ENCODE results near the gene TBCD.

TBCD gene

DNA sequence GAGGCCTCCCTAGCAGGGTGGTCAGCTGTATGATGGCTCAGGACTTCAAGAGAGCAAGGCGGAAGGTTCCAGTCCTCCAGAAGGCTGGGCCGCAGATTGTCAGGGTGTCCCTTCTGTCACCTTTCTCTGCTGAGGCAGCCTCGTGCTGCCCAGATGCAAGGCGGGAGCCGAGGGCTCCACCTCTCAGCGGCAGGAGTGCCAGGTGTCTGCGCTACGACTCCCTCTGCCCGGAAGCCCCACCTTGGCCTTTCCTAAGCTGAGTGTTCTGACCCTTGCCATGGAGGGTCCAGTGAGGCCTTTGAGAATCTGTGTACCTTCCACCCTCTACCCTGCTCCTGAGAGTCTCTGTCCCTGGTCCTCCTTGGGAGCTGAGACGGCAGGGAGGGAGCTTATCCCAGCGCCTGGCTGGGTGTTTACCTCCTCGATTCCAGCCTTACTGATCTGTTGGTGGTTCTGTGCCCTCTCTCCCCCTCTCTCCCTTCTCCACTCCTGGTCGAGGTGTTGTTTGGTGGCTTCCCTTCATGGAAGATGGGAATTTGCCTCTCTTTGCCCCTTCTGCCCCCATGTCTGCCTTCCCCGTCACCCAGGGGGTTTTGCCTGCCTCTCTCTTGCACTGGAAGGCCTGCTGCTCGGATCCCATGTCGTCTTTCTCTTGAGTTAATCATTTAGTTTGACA, 90.2 kb downstream of the TBCD start:
- POLR2A ChIA-PET, result no interaction called here
- TF ChIP-seq SUZ12 (IDR thresholded peaks at IDR 0.05), result no peak
- TF ChIP-seq HDGF (IDR thresholded peaks at IDR 0.05; ENCODE audit: borderline replicate concordance), result no peak
- no peak for TF ChIP-seq ARNT (IDR thresholded peaks at IDR 0.05)
- no peak for TF ChIP-seq SP1 (IDR thresholded peaks at IDR 0.05)
- TF ChIP-seq TARDBP (IDR thresholded peaks at IDR 0.05), result no peak
- CTCF ChIA-PET, result no interaction called here
- DNase-seq (ENCODE audit: extremely low spot score), result no peak

DNA sequence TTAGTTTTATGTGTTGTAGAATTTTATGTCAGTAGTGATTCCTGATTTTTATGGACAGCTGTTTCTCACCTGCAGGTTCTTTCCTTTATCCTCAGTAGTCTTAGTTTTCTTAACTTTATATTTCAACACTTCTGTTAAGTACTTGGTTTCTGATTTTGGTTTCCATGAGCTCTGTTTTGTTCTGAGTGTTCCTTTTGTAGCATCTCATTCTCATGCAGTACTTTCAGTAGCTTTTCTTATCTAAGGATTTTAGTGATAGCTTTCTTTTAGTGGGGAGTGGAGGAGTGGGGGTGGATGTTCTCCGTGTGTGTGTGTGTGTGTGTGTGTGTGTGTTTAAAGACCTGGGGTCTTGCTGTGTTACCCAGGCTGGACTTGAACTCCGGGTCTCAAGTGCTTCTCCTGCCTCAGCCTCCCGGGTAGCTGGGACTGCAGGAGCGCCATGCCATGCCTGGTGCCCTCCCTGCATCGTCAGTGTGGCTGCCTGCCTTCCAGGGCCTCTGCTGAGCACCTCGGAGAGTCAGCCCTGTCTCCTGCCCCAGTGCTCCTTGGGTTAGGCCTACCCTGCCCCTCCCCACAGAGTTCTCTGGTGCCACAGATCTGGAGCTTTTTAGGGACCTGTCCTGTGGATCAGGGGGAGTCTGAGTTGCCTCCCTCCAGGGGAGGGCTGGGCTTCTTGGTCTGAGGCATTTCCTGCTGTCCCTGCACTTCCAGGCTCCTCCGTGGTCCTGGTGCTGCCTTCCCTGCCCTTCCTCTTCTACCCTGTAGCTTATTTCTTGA, 92.2 kb downstream of the TBCD start:
- ChIA-PET CTCF (no interaction called here), POLR2A (interaction anchor here (1.0 kb wide), 1 partner anchor 422 kb away, joined by 3 read pairs; no protein-coding TSS in a partner anchor)
- no peak for DNase-seq (ENCODE audit: extremely low spot score)
- no peak for TF ChIP-seq NFRKB (IDR thresholded peaks at IDR 0.05)
- TF ChIP-seq CTBP1 (IDR thresholded peaks at IDR 0.05; ENCODE audit: borderline replicate concordance), result no peak
- no peak for TF ChIP-seq SP1 (IDR thresholded peaks at IDR 0.05)
- TF ChIP-seq, protein P1, sequence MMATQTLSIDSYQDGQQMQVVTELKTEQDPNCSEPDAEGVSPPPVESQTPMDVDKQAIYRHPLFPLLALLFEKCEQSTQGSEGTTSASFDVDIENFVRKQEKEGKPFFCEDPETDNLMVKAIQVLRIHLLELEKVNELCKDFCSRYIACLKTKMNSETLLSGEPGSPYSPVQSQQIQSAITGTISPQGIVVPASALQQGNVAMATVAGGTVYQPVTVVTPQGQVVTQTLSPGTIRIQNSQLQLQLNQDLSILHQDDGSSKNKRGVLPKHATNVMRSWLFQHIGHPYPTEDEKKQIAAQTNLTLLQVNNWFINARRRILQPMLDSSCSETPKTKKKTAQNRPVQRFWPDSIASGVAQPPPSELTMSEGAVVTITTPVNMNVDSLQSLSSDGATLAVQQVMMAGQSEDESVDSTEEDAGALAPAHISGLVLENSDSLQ (IDR thresholded peaks at IDR 0.05), result no peak
- no peak for TF ChIP-seq HDGF (IDR thresholded peaks at IDR 0.05; ENCODE audit: borderline replicate concordance)

DNA sequence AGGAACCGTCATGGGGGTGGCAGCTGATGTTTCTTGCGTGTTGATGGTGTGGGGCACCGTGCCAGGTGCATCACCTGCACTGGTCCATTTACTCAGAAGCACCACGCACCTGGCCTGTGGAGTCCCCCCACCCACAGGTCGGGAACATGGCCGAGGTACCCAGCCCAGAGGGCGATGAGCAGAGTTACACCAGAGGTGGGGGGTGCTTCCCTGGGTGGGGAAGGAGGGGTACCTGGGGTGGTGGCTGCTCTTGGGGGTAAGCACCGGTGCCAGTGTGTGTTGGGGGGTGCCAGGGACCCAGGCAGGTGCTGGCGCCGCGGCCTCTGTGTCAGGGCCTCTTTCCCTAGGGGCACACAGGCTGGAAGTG, 92.9 kb downstream of the TBCD start:
- DNase-seq (ENCODE audit: extremely low spot score), result no peak
- POLR2A ChIA-PET, result no interaction called here
- TF ChIP-seq NFRKB (IDR thresholded peaks at IDR 0.05) (no peak), ZNF384 (IDR thresholded peaks at IDR 0.05) (no peak), FOXA1 (IDR thresholded peaks at IDR 0.05) (no peak), FOXK2 (IDR thresholded peaks at IDR 0.05) (no peak), CTBP1 (IDR thresholded peaks at IDR 0.05; ENCODE audit: borderline replicate concordance) (no peak)
- CTCF ChIA-PET, result no interaction called here

DNA sequence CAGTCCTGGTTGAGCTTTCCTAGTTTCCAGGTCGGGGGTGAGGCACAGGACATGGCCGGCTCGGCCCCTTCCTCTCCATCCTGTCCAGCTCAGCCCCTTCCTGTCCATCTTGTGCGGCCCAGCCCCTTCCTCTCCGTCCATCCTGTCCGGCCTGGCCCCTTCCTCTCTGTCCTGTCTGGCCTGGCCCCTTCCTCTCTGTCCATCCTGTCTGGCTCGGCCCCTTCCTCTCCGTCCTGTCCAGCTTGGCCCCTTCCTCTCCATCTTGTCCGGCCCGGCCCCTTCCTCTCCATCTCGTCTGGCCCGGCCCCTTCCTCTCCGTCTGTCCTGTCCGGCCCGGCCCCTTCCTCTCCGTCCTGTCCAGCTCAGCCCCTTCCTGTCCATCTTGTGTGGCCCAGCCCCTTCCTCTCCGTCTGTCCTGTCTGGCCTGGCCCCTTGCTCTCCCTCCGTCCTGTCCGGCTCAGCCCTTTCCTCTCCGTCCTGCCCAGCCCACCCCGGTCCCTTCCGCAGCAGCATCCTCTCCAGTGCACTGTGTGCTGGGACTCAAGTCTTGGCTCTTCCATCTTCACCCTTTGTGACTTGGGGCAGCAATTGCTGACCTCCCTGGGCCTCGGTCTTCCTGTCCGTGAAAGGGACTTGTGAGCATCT, 93.4 kb downstream of the TBCD start:
- POLR2A ChIA-PET, result no interaction called here
- CTCF ChIA-PET, result no interaction called here
- DNase-seq (ENCODE audit: extremely low spot score), result no peak
- TF ChIP-seq, protein P1 (IDR thresholded peaks at IDR 0.05), result no peak
- TF ChIP-seq FOXM1 (IDR thresholded peaks at IDR 0.05; ENCODE audit: borderline replicate concordance) (no peak), L3MBTL2 (conservative IDR thresholded peaks at IDR 0.05) (no peak), LEF1 (IDR thresholded peaks at IDR 0.05; ENCODE audit: borderline replicate concordance) (no peak), FOXK2 (IDR thresholded peaks at IDR 0.05) (no peak), CTBP1 (IDR thresholded peaks at IDR 0.05; ENCODE audit: borderline replicate concordance) (no peak), SP1 (IDR thresholded peaks at IDR 0.05) (no peak), HDGF (IDR thresholded peaks at IDR 0.05; ENCODE audit: borderline replicate concordance) (no peak), BHLHE40 (IDR thresholded peaks at IDR 0.05; ENCODE audit: borderline replicate concordance) (no peak), NFRKB (IDR thresholded peaks at IDR 0.05) (no peak)

DNA sequence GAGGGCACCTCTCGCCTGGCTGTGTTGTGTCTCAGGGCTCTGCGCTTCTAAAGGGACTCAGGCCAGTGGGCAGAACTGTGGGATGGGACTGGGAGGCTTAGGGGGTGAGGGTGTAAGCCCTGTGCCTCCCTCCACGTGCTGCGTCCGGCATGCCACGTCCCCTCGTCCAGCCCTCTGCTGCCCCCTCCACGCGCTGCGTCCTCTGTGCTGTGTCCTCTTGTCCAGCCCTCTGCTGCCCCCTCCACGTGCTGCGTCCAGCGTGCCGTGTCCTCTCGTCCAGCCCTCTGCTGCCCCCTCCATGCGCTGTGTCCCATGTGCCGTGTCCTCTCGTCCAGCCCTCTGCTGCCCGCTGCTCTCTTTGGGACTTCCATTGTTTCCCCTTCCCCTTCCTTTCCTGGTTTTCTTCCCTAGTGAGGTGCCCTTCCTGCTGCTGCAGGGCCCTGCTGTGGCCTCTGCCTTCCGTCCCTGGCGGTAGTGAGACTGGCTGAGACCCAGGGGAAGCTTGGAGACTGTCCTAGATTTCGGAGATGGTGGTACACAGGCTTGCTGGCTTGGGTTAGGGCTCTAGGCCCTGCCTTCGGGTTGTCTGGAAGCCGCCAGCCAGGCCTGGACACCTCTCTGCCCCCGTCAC, 94.3 kb downstream of the TBCD start:
- TF ChIP-seq CTBP1 (IDR thresholded peaks at IDR 0.05; ENCODE audit: borderline replicate concordance), result no peak
- no peak for TF ChIP-seq FOXM1 (IDR thresholded peaks at IDR 0.05; ENCODE audit: borderline replicate concordance)
- no peak for TF ChIP-seq ZNF384 (IDR thresholded peaks at IDR 0.05)
- TF ChIP-seq BHLHE40 (IDR thresholded peaks at IDR 0.05; ENCODE audit: borderline replicate concordance), result no peak
- no peak for DNase-seq (ENCODE audit: extremely low spot score)
- ChIA-PET CTCF (no interaction called here), POLR2A (no interaction called here)

DNA sequence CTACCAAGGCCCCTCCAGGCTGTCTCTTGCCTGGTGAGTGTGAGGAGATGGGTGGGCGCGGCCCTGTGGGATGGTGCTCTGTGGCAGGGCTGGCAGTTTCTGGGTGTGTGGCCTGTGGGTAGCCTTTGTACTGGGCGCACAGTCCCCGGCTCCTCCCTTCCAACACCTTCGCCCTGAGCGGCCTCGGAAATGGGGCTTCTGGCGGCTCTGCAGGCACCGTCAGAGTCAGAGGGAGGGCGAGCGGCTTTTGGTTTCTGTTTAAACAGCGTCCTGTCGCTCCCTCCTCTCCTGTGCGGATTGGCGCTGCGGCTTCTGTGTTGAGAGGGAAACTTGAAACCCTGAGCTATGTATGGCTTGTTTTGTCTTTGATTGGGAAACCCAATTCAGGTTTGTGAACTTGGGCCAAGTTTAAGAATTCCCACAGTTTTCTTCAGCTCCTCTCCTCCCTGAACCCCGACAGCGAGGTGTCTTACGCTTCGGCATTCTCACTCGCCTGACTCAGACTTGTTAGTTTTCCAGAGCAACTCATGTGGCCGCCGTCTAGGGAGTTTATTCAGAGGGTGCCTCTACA, 96.2 kb downstream of the TBCD start:
- ChIA-PET CTCF (no interaction called here), POLR2A (no interaction called here)
- no peak for TF ChIP-seq FOXM1 (IDR thresholded peaks at IDR 0.05; ENCODE audit: borderline replicate concordance)
- DNase-seq (ENCODE audit: extremely low spot score), result no peak

DNA sequence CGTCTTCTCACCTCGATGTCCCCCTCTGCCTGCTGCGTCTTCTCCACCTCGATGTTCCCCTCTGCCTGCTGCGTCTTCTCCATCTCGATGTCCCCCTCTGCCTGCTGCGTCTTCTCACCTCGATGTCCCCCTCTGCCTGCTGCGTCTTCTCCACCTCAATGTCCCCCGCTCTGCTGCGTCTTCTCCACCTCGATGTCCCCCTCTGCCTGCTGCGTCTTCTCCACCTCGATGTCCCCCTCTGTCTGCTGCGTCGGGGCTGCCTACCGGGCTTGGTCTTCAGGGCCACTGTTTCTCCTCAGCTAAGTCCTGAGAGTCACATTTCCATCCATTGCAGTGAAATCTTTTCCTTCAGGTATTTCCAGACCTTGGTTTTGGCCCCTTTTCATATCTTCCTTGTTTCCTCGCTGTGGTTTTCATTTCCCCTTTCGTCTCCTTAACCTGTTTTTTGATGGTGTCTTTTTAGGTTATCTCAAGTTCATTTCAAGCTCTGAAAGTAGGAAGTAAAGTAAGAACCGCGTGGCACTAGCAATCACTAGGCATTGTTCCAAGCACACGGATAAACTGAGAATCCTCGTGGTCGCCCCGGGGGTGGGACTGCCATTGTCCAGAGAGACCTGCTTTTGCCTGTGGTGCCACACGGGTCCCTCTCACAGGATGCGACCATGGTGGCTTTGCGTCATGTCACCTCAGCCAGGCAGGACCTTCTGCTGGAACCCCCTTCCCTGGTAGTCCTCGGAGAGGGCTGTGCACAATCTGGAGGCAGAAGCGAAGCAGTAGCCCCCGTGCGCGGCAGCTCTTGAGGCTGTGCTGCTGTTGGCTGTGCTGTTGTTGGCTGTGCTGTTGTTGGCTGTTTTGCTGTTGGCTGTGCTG, 97.4 kb downstream of the TBCD start:
- DNase-seq (ENCODE audit: extremely low spot score), result no peak
- ChIA-PET POLR2A (no interaction called here), CTCF (no interaction called here)
- TF ChIP-seq CTBP1 (IDR thresholded peaks at IDR 0.05; ENCODE audit: borderline replicate concordance), result no peak
- no peak for TF ChIP-seq FOXM1 (IDR thresholded peaks at IDR 0.05; ENCODE audit: borderline replicate concordance)
- no peak for TF ChIP-seq SUZ12 (IDR thresholded peaks at IDR 0.05)
- TF ChIP-seq HDGF (IDR thresholded peaks at IDR 0.05; ENCODE audit: borderline replicate concordance), result no peak
- TF ChIP-seq FOXK2 (IDR thresholded peaks at IDR 0.05), result no peak
- TF ChIP-seq, protein P1 (IDR thresholded peaks at IDR 0.05), result no peak
- no peak for TF ChIP-seq L3MBTL2 (conservative IDR thresholded peaks at IDR 0.05)
- no peak for TF ChIP-seq LEF1 (IDR thresholded peaks at IDR 0.05; ENCODE audit: borderline replicate concordance)
- TF ChIP-seq ZNF384 (IDR thresholded peaks at IDR 0.05), result no peak
- no peak for TF ChIP-seq NFRKB (IDR thresholded peaks at IDR 0.05)
- no peak for TF ChIP-seq SP1 (IDR thresholded peaks at IDR 0.05)
- no peak for TF ChIP-seq ARNT (IDR thresholded peaks at IDR 0.05)
- TF ChIP-seq ELF4 (IDR thresholded peaks at IDR 0.05), result no peak
- TF ChIP-seq FOXA1 (IDR thresholded peaks at IDR 0.05), result no peak
- TF ChIP-seq TARDBP (IDR thresholded peaks at IDR 0.05), result no peak
- TF ChIP-seq BHLHE40 (IDR thresholded peaks at IDR 0.05; ENCODE audit: borderline replicate concordance), result no peak

Measured in HEK293T (cell line).